HCT116 (cell line): ENCODE data around the gene ARMH3. TPM values are rescaled to one million over a fixed set of nuclear protein-coding genes. Genes with fewer than 3 reads are reported as not detected.

Experiments
- ATAC-seq: fragments of 200-7000 bp; cut with Tn5 transposase; 2 replicates; pipeline ENCODE4 v1.9.1; 2020; ENCODE audit warnings: mild to moderate bottlenecking, moderate library complexity
- BruUV-seq: library from RNA; stranded (reverse); fragments of 400-500 nt; replicated peaks from 2 replicates; lab custom pipeline; 2021; lab: Mats Ljungman, UMichigan
- CTCF ChIA-PET: fragments of 300-600 bp; sonication (Branson Sonifier 250); formaldehyde crosslinking; loops from one replicate; lab custom pipeline; 2021; ENCODE audit warnings: antibody characterized with exemption; lab: Charles Lee
- POLR2A ChIA-PET: fragments of 300-600, 350-600 bp; sonication (Branson Sonifier 250); formaldehyde crosslinking; loops from one replicate; lab custom pipeline; 2021; ENCODE audit warnings: antibody characterized with exemption; lab: Charles Lee
- RAD21 ChIA-PET, 2 experiments: fragments of 300-600 bp; sonication (Branson Sonifier 250); formaldehyde crosslinking; loops; one replicate each; lab custom pipeline; 2023; ENCODE audit warnings: low total read pairs in 2 of 2; ENCODE audit not compliant: uncharacterized antibody in 2 of 2, unreplicated experiment in 2 of 2, low non-redundant PET in 1 of 2; lab: Charles Lee
- DNase-seq: peaks from one replicate; pipeline ENCODE4 v3.0.0-alpha.2; 2010; ENCODE audit warnings: low read depth, low spot score
- H2AFZ ChIP-seq: fragments of 200-600 bp; shearing (Covaris generic), sonication (generic); 2 replicates; pipeline ENCODE4 v1.6.1; 2017; ENCODE audit warnings: low read depth, mixed run types, mixed read lengths, antibody characterized with exemption, low read length; ENCODE audit not compliant: poor library complexity, severe bottlenecking
- H3K27ac ChIP-seq: 2 replicates; pipeline ENCODE4 v1.5.1; 2012; ENCODE audit warnings: low read depth, low read length
- H3K27me3 ChIP-seq: fragments of 200-600 bp; sonication (generic); 2 replicates; pipeline ENCODE4 v1.6.1; 2016; ENCODE audit warnings: mixed run types, low read length, mixed read lengths; ENCODE audit not compliant: insufficient read depth
- H3K36me3 ChIP-seq, 2 experiments: fragments of 200-500 bp in 1 of 2; fragments of 200-600 bp in 1 of 2; sonication (Bioruptor generic) in 1 of 2; sonication (generic) in 1 of 2; 2 replicates each; pipeline versions ENCODE4 v1.5.1 to v1.6.1; 2014 to 2016; ENCODE audit warnings: low read length in 2 of 2, inconsistent platforms in 1 of 2, mixed read lengths in 1 of 2, mixed run types in 1 of 2; ENCODE audit not compliant: insufficient read depth in 2 of 2, control insufficient read depth in 1 of 2
- H3K4me1 ChIP-seq, 2 experiments: fragments of 200-600 bp in 1 of 2; sonication (generic) in 1 of 2; 2 replicates each; pipeline versions ENCODE4 v1.5.1 to v1.6.1; 2012 to 2017; ENCODE audit warnings: low read length in 2 of 2, inconsistent platforms in 1 of 2, mild to moderate bottlenecking in 1 of 2, mixed read lengths in 1 of 2, mixed run types in 1 of 2, moderate library complexity in 1 of 2; ENCODE audit not compliant: insufficient read depth in 2 of 2, control insufficient read depth in 1 of 2
- H3K4me2 ChIP-seq: fragments of 200-600 bp; sonication (generic); 2 replicates; pipeline ENCODE4 v1.6.1; 2017; ENCODE audit warnings: mixed run types, low read length, mixed read lengths
- H3K4me3 ChIP-seq, 2 experiments: fragments of 200-600 bp in 1 of 2; sonication (generic) in 1 of 2; replicated peaks in 1 of 2; 2 replicates each; pipeline ENCODE4 v1.5.1; 2011 to 2016; ENCODE audit warnings: low read length in 2 of 2, control low read depth in 1 of 2, low read depth in 1 of 2, mild to moderate bottlenecking in 1 of 2, mixed read lengths in 1 of 2, mixed run types in 1 of 2
- H3K79me2 ChIP-seq: fragments of 200-600 bp; sonication (generic); 2 replicates; pipeline ENCODE4 v1.6.1; 2017; ENCODE audit warnings: mild to moderate bottlenecking, mixed run types, low read length, moderate library complexity, mixed read lengths; ENCODE audit not compliant: insufficient read depth
- H3K9ac ChIP-seq: fragments of 200-600 bp; sonication (generic); 2 replicates; pipeline ENCODE4 v1.6.1; 2016; ENCODE audit warnings: low read length, mixed read lengths
- H3K9me2 ChIP-seq: fragments of 200-600 bp; sonication (generic), shearing (Covaris generic); 2 replicates; pipeline ENCODE4 v1.6.1; 2017; ENCODE audit warnings: mixed run types, mild to moderate bottlenecking, moderate library complexity; ENCODE audit not compliant: insufficient read depth
- H3K9me3 ChIP-seq, 2 experiments: fragments of 200-500 bp in 1 of 2; fragments of 200-600 bp in 1 of 2; sonication (Bioruptor generic) in 1 of 2; sonication (generic) in 1 of 2; 2 replicates each; pipeline ENCODE4 v1.6.1; 2014 to 2017; ENCODE audit warnings: low read length in 2 of 2, mixed read lengths in 2 of 2, inconsistent platforms in 1 of 2, low read depth in 1 of 2, mild to moderate bottlenecking in 1 of 2, mixed run types in 1 of 2, moderate library complexity in 1 of 2; ENCODE audit not compliant: control insufficient read depth in 1 of 2, insufficient read depth in 1 of 2
- H4K20me1 ChIP-seq: fragments of 200-600 bp; sonication (generic), shearing (Covaris generic); 2 replicates; pipeline ENCODE4 v1.6.1; 2017; ENCODE audit warnings: mixed run types, mild to moderate bottlenecking, moderate library complexity; ENCODE audit not compliant: insufficient read depth
- CEBPB ChIP-seq: IDR thresholded peaks from 2 replicates; pipeline ENCODE4 v1.6.1; 2012; ENCODE audit warnings: low read depth
- CTCF ChIP-seq, 3 experiments: fragments of 200-600 bp in 1 of 3; sonication (generic) in 1 of 3; IDR thresholded peaks in 2 of 3; conservative IDR thresholded peaks in 1 of 3; 2 replicates each; pipeline ENCODE4 v1.5.1; 2012 to 2017; ENCODE audit warnings: low read depth in 2 of 3, low read length in 2 of 3, antibody characterized with exemption in 1 of 3, borderline replicate concordance in 1 of 3, control low read depth in 1 of 3, mild to moderate bottlenecking in 1 of 3, mixed read lengths in 1 of 3, mixed run types in 1 of 3, moderate library complexity in 1 of 3; ENCODE audit not compliant: insufficient read depth in 1 of 3
- EGR1 ChIP-seq: IDR thresholded peaks from 2 replicates; pipeline ENCODE4 v1.6.1; 2012; ENCODE audit warnings: low read depth
- ELF1 ChIP-seq: IDR thresholded peaks from 2 replicates; pipeline ENCODE4 v1.6.1; 2012; ENCODE audit warnings: low read depth, borderline replicate concordance
- EZH2phosphoT487 ChIP-seq: fragments of 200-600 bp; IDR thresholded peaks from 2 replicates; pipeline ENCODE4 v1.6.1; 2018; ENCODE audit warnings: antibody characterized with exemption, borderline replicate concordance
- JUND ChIP-seq: IDR thresholded peaks from 2 replicates; pipeline ENCODE4 v1.6.1; 2012
- MAX ChIP-seq: IDR thresholded peaks from 2 replicates; pipeline ENCODE4 v1.6.1; 2012
- RAD21 ChIP-seq: IDR thresholded peaks from 2 replicates; pipeline ENCODE4 v1.6.1; 2012; ENCODE audit warnings: low read depth, mild to moderate bottlenecking
- REST ChIP-seq: IDR thresholded peaks from 2 replicates; pipeline ENCODE4 v1.6.1; 2012; ENCODE audit warnings: low read depth
- intact Hi-C: fragments of 100-400 bp; cut with micrococcal nuclease; formaldehyde crosslinking; loops from 2 replicates; pipeline ENCODE4 v1.10.0; 2022
- total RNA-seq: library from RNA; stranded (reverse); gene quantifications from one replicate; pipeline ENCODE4 v1.2.1, GENCODE V29; 2021; ENCODE audit not compliant: unreplicated experiment

Gene ARMH3
- total RNA-seq, 1 experiment from 2014 or later = 30.4 TPM

- H3K4me2 ChIP-seq = no peak overlapping the region
- RAD21 ChIA-PET = no interaction called here
- no peaks in the 10 kb centered on the region for H3K36me3 ChIP-seq
- H4K20me1 ChIP-seq = no peaks in the 10 kb centered on the region; the same call in 1 of the 2 replicates
- no peak overlapping the region for H3K9ac ChIP-seq
- DNase-seq (no peak), ATAC-seq (no peak)
- H2AFZ ChIP-seq = no peak overlapping the region
- TF ChIP-seq REST (no peak), ELF1 (no peak), EZH2phosphoT487 (no peak), MAX (no peak), CEBPB (no peak), CTCF (IDR thresholded peaks at IDR 0.05 in 2 of 3, conservative IDR thresholded peaks at IDR 0.05 in 1 of 3; ENCODE audit: borderline replicate concordance in 1 of 3, insufficient read depth in 1 of 3, low read depth in 2 of 3, low read length in 2 of 3) (no peak), EGR1 (no peak), JUND (no peak), RAD21 (no peak)
- H3K27ac ChIP-seq = no peak overlapping the region
- no peaks in the 10 kb centered on the region for H3K4me1 ChIP-seq
- H3K79me2 ChIP-seq = no peaks in the 10 kb centered on the region
- H3K9me3 ChIP-seq = no peaks in the 10 kb centered on the region
- BruUV-seq = no TSS peak
- intact Hi-C loops = no loop called here
- CTCF ChIA-PET = interaction anchor here (0.5 kb wide), 1 partner anchor 13 kb away, joined by 3 read pairs; no protein-coding TSS in a partner anchor
- H3K27me3 ChIP-seq = no peaks in the 10 kb centered on the region
- no peaks in the 10 kb centered on the region for H3K9me2 ChIP-seq
- POLR2A ChIA-PET = interaction anchor here (0.8 kb wide), 1 partner anchor 14 kb away, joined by 3 read pairs; no protein-coding TSS in a partner anchor
- H3K4me3 ChIP-seq = no peak overlapping the region
Measured at GRCh38 chr10:101925027-101925426, 130.9 kb downstream of the ARMH3 start.
